H1 (cell line): ENCODE results near the gene SMIM23. TPM values are rescaled to one million over a fixed set of nuclear protein-coding genes. Genes with fewer than 3 reads are reported as not detected.

ENCODE experiments used
- CTCF ChIA-PET: fragments of 300-600 bp; sonication (Branson Sonifier 250); formaldehyde crosslinking; loops from one replicate; lab custom pipeline; 2021; ENCODE audit not compliant: partially characterized antibody; lab: Charles Lee
- POLR2A ChIA-PET: fragments of 300-600 bp; sonication (Branson Sonifier 250); formaldehyde crosslinking; loops from one replicate; lab custom pipeline; 2021; ENCODE audit warnings: inconsistent platforms; ENCODE audit not compliant: partially characterized antibody; lab: Charles Lee
- DNase-seq, 2 experiments: peaks; one replicate each; pipeline versions ENCODE4 v3.0.0 to v3.0.0-alpha.2; 2010 to 2022; ENCODE audit warnings: low spot score in 2 of 2, low read depth in 1 of 2, mixed read lengths in 1 of 2
- FAIRE-seq: peaks from 2 replicates; lab custom pipeline; 2011; peaks lifted over from hg19 to GRCh38; lab: Jason Lieb, UNC
- H2AFZ ChIP-seq: 2 replicates; pipeline ENCODE4 v1.8.1; 2012; ENCODE audit warnings: low read length, inconsistent platforms
- H2AK5ac ChIP-seq: 2 replicates; pipeline ENCODE4 v1.6.1; 2013; ENCODE audit warnings: low read depth, low read length
- H2BK120ac ChIP-seq: replicated peaks from 2 replicates; pipeline ENCODE3; 2013; ENCODE audit warnings: low read depth, low read length, inconsistent platforms
- H2BK12ac ChIP-seq: 2 replicates; pipeline ENCODE4 v1.6.1; 2013; ENCODE audit warnings: low read depth, low read length
- H2BK15ac ChIP-seq: 2 replicates; pipeline ENCODE4 v1.6.1; 2013; ENCODE audit warnings: low read length
- H2BK20ac ChIP-seq: 2 replicates; pipeline ENCODE4 v1.6.1; 2013; ENCODE audit warnings: low read length
- H2BK5ac ChIP-seq: 2 replicates; pipeline ENCODE4 v1.6.1; 2013; ENCODE audit warnings: low read depth, low read length
- H3K14ac ChIP-seq: 2 replicates; pipeline ENCODE4 v1.6.1; 2013; ENCODE audit warnings: inconsistent platforms; ENCODE audit not compliant: insufficient read length
- H3K18ac ChIP-seq: 2 replicates; pipeline ENCODE4 v1.6.1; 2013; ENCODE audit warnings: low read length; ENCODE audit errors: extremely low read depth
- H3K23ac ChIP-seq: 2 replicates; pipeline ENCODE4 v1.6.1; 2013; ENCODE audit warnings: inconsistent platforms; ENCODE audit not compliant: insufficient read length
- H3K23me2 ChIP-seq: 2 replicates; pipeline ENCODE4 v1.6.1; 2013; ENCODE audit warnings: low read depth, low read length
- H3K27ac ChIP-seq: 2 replicates; pipeline ENCODE4 v1.6.1; 2011; ENCODE audit warnings: low read depth, low read length, inconsistent platforms
- H3K27me3 ChIP-seq, 4 experiments: replicated peaks in 1 of 4; 1 replicate in 1 of 4; 2 replicates in 3 of 4; pipeline versions ENCODE4 v1.6.1 to v1.8.1; 2011 to 2013; ENCODE audit warnings: low read length in 3 of 4, mild to moderate bottlenecking in 3 of 4, inconsistent platforms in 2 of 4, mixed read lengths in 2 of 4, moderate library complexity in 1 of 4; ENCODE audit not compliant: control insufficient read depth in 3 of 4, insufficient read depth in 3 of 4; ENCODE audit errors: extremely low read depth in 1 of 4
- H3K36me3 ChIP-seq, 4 experiments: 2 replicates each; pipeline versions ENCODE4 v1.6.1 to v1.8.1; 2011 to 2013; ENCODE audit warnings: mild to moderate bottlenecking in 4 of 4, low read length in 3 of 4, moderate library complexity in 2 of 4, control low read depth in 1 of 4, inconsistent platforms in 1 of 4; ENCODE audit not compliant: insufficient read depth in 4 of 4, control insufficient read depth in 2 of 4
- H3K4ac ChIP-seq: replicated peaks from 2 replicates; pipeline ENCODE3; 2013; ENCODE audit warnings: low read length, low read depth, mixed read lengths, inconsistent platforms; ENCODE audit not compliant: insufficient read length
- H3K4me1 ChIP-seq, 4 experiments: replicated peaks in 1 of 4; 1 replicate in 1 of 4; 2 replicates in 3 of 4; pipeline versions ENCODE4 v1.6.1 to v1.8.1; 2011 to 2013; ENCODE audit warnings: low read length in 3 of 4, inconsistent platforms in 2 of 4, mixed read lengths in 1 of 4; ENCODE audit not compliant: insufficient read depth in 4 of 4, control insufficient read depth in 3 of 4
- H3K4me2 ChIP-seq, 2 experiments: 2 replicates each; pipeline versions ENCODE4 v1.6.1 to v1.8.1; 2011 to 2013; ENCODE audit warnings: low read depth in 2 of 2, low read length in 2 of 2, control low read depth in 1 of 2, inconsistent platforms in 1 of 2, mild to moderate bottlenecking in 1 of 2; ENCODE audit not compliant: insufficient read depth in 1 of 2
- H3K4me3 ChIP-seq, 4 experiments: fragments of 200-600, 300-600 bp in 1 of 4; sonication (generic), shearing (Covaris generic), sonication (Bioruptor Twin) in 1 of 4; 2 replicates each; pipeline versions ENCODE4 v1.5.1 to v1.8.1; 2011 to 2016; ENCODE audit warnings: low read length in 4 of 4, low read depth in 3 of 4, control low read depth in 2 of 4, inconsistent platforms in 2 of 4, mild to moderate bottlenecking in 2 of 4, mixed read lengths in 1 of 4, moderate library complexity in 1 of 4; ENCODE audit not compliant: insufficient read depth in 2 of 4; ENCODE audit errors: extremely low read depth in 1 of 4
- H3K56ac ChIP-seq: replicated peaks from 2 replicates; pipeline ENCODE3; 2013; ENCODE audit warnings: low read depth, mild to moderate bottlenecking, mixed read lengths, low read length, inconsistent platforms; ENCODE audit not compliant: insufficient read length
- H3K79me1 ChIP-seq: 2 replicates; pipeline ENCODE4 v1.6.1; 2013; ENCODE audit warnings: low read depth, low read length, control low read depth
- H3K79me2 ChIP-seq, 2 experiments: 2 replicates each; pipeline versions ENCODE4 v1.6.1 to v1.8.1; 2012 to 2013; ENCODE audit warnings: low read length in 2 of 2, mild to moderate bottlenecking in 2 of 2, inconsistent platforms in 1 of 2; ENCODE audit not compliant: insufficient read depth in 2 of 2, control insufficient read depth in 1 of 2
- H3K9ac ChIP-seq, 4 experiments: replicated peaks in 1 of 4; 1 replicate in 1 of 4; 2 replicates in 3 of 4; pipeline versions ENCODE4 v1.6.1 to v1.8.1; 2011 to 2013; ENCODE audit warnings: low read depth in 3 of 4, low read length in 3 of 4, control low read depth in 2 of 4, mild to moderate bottlenecking in 2 of 4, moderate library complexity in 2 of 4, inconsistent platforms in 1 of 4; ENCODE audit errors: extremely low read depth in 1 of 4
- H3K9me3 ChIP-seq, 2 experiments: 2 replicates each; pipeline versions ENCODE4 v1.6.1 to v1.8.1; 2012 to 2013; ENCODE audit warnings: mild to moderate bottlenecking in 2 of 2, moderate library complexity in 2 of 2, control low read depth in 1 of 2, inconsistent platforms in 1 of 2, low read depth in 1 of 2, low read length in 1 of 2, mixed read lengths in 1 of 2; ENCODE audit not compliant: insufficient read depth in 2 of 2
- H4K20me1 ChIP-seq, 2 experiments: replicated peaks in 1 of 2; 2 replicates each; pipeline versions ENCODE3 to v1.8.1; 2011 to 2013; ENCODE audit warnings: inconsistent platforms in 2 of 2, low read length in 2 of 2, mild to moderate bottlenecking in 1 of 2; ENCODE audit not compliant: insufficient read depth in 2 of 2, control insufficient read depth in 1 of 2
- H4K5ac ChIP-seq: 2 replicates; pipeline ENCODE4 v1.6.1; 2013; ENCODE audit warnings: low read length, low read depth, mixed read lengths, inconsistent platforms; ENCODE audit not compliant: insufficient read length
- H4K8ac ChIP-seq: 2 replicates; pipeline ENCODE4 v1.8.0; 2013; ENCODE audit warnings: mild to moderate bottlenecking, moderate library complexity, low read length, inconsistent platforms; ENCODE audit not compliant: insufficient read depth; ENCODE audit errors: extremely low read depth
- H4K91ac ChIP-seq: replicated peaks from 2 replicates; pipeline ENCODE3; 2013; ENCODE audit warnings: low read length, mixed read lengths, inconsistent platforms; ENCODE audit not compliant: insufficient read length
- CBX5 ChIP-seq: fragments of 300-800, 300-1000 bp; sonication (generic); IDR thresholded peaks from 2 replicates; pipeline ENCODE4 v1.7.1; 2016; ENCODE audit warnings: antibody characterized with exemption, low read length, low read depth
- CEBPB ChIP-seq: IDR thresholded peaks from 2 replicates; pipeline ENCODE4 v1.6.1; 2012; ENCODE audit warnings: low read depth, low read length
- CREB1 ChIP-seq: IDR thresholded peaks from 2 replicates; pipeline ENCODE4 v1.6.1; 2012; ENCODE audit warnings: inconsistent platforms
- GTF2F1 ChIP-seq: IDR thresholded peaks from 2 replicates; pipeline ENCODE4 v1.6.1; 2012; ENCODE audit warnings: low read depth, low read length, improper control_type of control experiment, borderline replicate concordance
- JUN ChIP-seq: IDR thresholded peaks from 2 replicates; pipeline ENCODE4 v1.6.1; 2011; ENCODE audit warnings: low read depth, mild to moderate bottlenecking, improper control_type of control experiment, low read length
- KDM4A ChIP-seq: IDR thresholded peaks from one replicate; pipeline ENCODE4 v1.7.1; 2012; ENCODE audit warnings: low read depth, mild to moderate bottlenecking, moderate library complexity, low read length, inconsistent platforms; ENCODE audit not compliant: severe bottlenecking
- POLR2A ChIP-seq, 2 experiments: IDR thresholded peaks; 1 replicate in 1 of 2; 2 replicates in 1 of 2; pipeline ENCODE4 v1.6.1; 2011; ENCODE audit warnings: low read depth in 2 of 2, low read length in 2 of 2, mild to moderate bottlenecking in 2 of 2; ENCODE audit errors: control extremely low read depth in 1 of 2
- POU5F1 ChIP-seq: IDR thresholded peaks from 2 replicates; pipeline ENCODE4 v1.6.1; 2011; ENCODE audit warnings: low read depth, mild to moderate bottlenecking, low read length, moderate library complexity
- RBBP5 ChIP-seq: IDR thresholded peaks from 2 replicates; pipeline ENCODE4 v1.7.1; 2012; ENCODE audit warnings: low read depth, mild to moderate bottlenecking, inconsistent platforms, low read length, moderate library complexity, borderline replicate concordance
- RNF2 ChIP-seq: fragments of 200-900, 300-1000 bp; sonication (generic); IDR thresholded peaks from 2 replicates; pipeline ENCODE4 v1.7.1; 2016; ENCODE audit warnings: borderline replicate concordance, low read depth, mild to moderate bottlenecking, antibody characterized with exemption, low read length; ENCODE audit not compliant: poor library complexity, severe bottlenecking; ENCODE audit errors: missing control alignments
- SP1 ChIP-seq: IDR thresholded peaks from 2 replicates; pipeline ENCODE4 v1.6.1; 2011; ENCODE audit warnings: low read depth, low read length
- TAF7 ChIP-seq: optimal IDR thresholded peaks from 2 replicates; pipeline ENCODE3; 2011; ENCODE audit warnings: low read depth, mild to moderate bottlenecking, inconsistent platforms, low read length, moderate library complexity, borderline replicate concordance
- TEAD4 ChIP-seq: IDR thresholded peaks from 2 replicates; pipeline ENCODE4 v1.6.1; 2012; ENCODE audit warnings: low read depth, low read length, inconsistent platforms, mixed read lengths
- USF2 ChIP-seq: IDR thresholded peaks from 2 replicates; pipeline ENCODE4 v1.6.1; 2011; ENCODE audit warnings: low read length, improper control_type of control experiment
- WGBS, 2 experiments: shearing (Covaris generic) in 1 of 2; methylation state at CpG; one replicate each; pipeline versions ENCODE4 v1.1.6 to v1.1.7; 2013 to 2015; ENCODE audit warnings: low lambda C conversion rate in 2 of 2, mixed read lengths in 2 of 2, inconsistent platforms in 1 of 2, low coverage in 1 of 2, missing lambda C conversion rate in 1 of 2; ENCODE audit not compliant: insufficient replicate concordance in 2 of 2, insufficient coverage in 1 of 2, insufficient read length in 1 of 2; ENCODE audit errors: extremely low coverage in 1 of 2, missing lambda C conversion rate in 1 of 2; 5-methylcytosine and 5-hydroxymethylcytosine counted together
- polyA plus RNA-seq, 7 experiments: library from polyadenylated mRNA; depleted of rRNA in 3 of 7; stranded (reverse) in 5 of 7; unstranded in 2 of 7; fragments of >200 nt in 5 of 7; fragments of 200-250 nt in 2 of 7; gene quantifications; 1 replicate in 5 of 7; 2 replicates in 1 of 7; 4 replicates in 1 of 7; pipeline versions ENCODE4 v1.2.1 to v1.2.3, GENCODE V29; 2011 to 2013; ENCODE audit warnings: missing spikeins in 2 of 7, mixed read lengths in 2 of 7
- total RNA-seq: library from RNA; stranded (reverse); fragmentation: NEBNext Ultra II Directional; extraction: Animal tissue kit (Norgen Biotek cat#: 25700); gene quantifications from 2 replicates; pipeline ENCODE4 v1.2.1, GENCODE V29; 2021

The SMIM23 gene
- total and polyA plus RNA-seq, 2 of the 8 experiments (the other 6 are each of a cell fraction or from before 2014, with no cell fraction given) = not detected

GRCh38 chr5:171773106-171773505 lies 12.5 kb upstream of the SMIM23 start:
- H3K4me3 ChIP-seq = no peak overlapping the region
- H3K79me1 ChIP-seq = no peaks in the 10 kb centered on the region
- no peak overlapping the region for H3K27ac ChIP-seq
- no peak overlapping the region for H2AFZ ChIP-seq
- CTCF ChIA-PET = interaction anchor here (0.7 to 1.5 kb wide), 3 partner anchors 10 to 88 kb away, joined by 3 to 4 read pairs (median 3); no protein-coding TSS in a partner anchor
- H3K36me3 ChIP-seq = no peaks in the 10 kb centered on the region
- POLR2A ChIA-PET = no interaction called here
- H4K5ac ChIP-seq = no peak overlapping the region
- no peaks in the 10 kb centered on the region for H3K9me3 ChIP-seq
- no peak overlapping the region for H2BK120ac ChIP-seq
- no peaks in the 10 kb centered on the region for H4K20me1 ChIP-seq
- H4K91ac ChIP-seq = no peak overlapping the region
- H3K18ac ChIP-seq = no peak overlapping the region
- H3K4me2 ChIP-seq = no peak overlapping the region
- H2BK15ac ChIP-seq = no peak overlapping the region
- no peak for FAIRE-seq
- H3K23me2 ChIP-seq = no peaks in the 10 kb centered on the region; the same call in 1 of the 2 replicates
- H3K27me3 ChIP-seq = no peaks in the 10 kb centered on the region; a peak in 1 of 7 replicates
- peaks cover 0 to 4% (median 0%) of the 10 kb centered on the region in 4 experiments; a peak in 3 of 7 replicates for H3K4me1 ChIP-seq
- WGBS, 2 experiments = 88% methylated on average over 8 of the region's 8 CpGs; no CpG with 5 or more reads in 1 of the 2 experiments
- no peak overlapping the region for H2BK5ac ChIP-seq
- H4K8ac ChIP-seq = no peak overlapping the region; the same call in 1 of the 2 replicates
- DNase-seq = peak in 1 of 2 experiments; percentile 26
- H3K23ac ChIP-seq = no peak overlapping the region
- H3K56ac ChIP-seq = no peak overlapping the region
- no peak overlapping the region for H3K4ac ChIP-seq
- no peak overlapping the region for H2AK5ac ChIP-seq
- no peak overlapping the region for H2BK12ac ChIP-seq
- H3K9ac ChIP-seq = no peak overlapping the region
- H3K79me2 ChIP-seq = no peaks in the 10 kb centered on the region
- H3K14ac ChIP-seq = no peak overlapping the region
- H2BK20ac ChIP-seq = no peak overlapping the region
- TF ChIP-seq CBX5 = no peak
- no peak for TF ChIP-seq JUN
- TF ChIP-seq TAF7 = no peak
- TF ChIP-seq TEAD4 = no peak
- no peak for TF ChIP-seq SP1
- no peak for TF ChIP-seq CREB1
- TF ChIP-seq POU5F1 = no peak
- no peak for TF ChIP-seq CEBPB
- no peak for TF ChIP-seq RNF2
- no peak for TF ChIP-seq POLR2A (IDR thresholded peaks at IDR 0.05; ENCODE audit: control extremely low read depth in 1 of 2, low read depth in 2 of 2, low read length in 2 of 2)
- no peak for TF ChIP-seq RBBP5
- no peak for TF ChIP-seq GTF2F1
- TF ChIP-seq KDM4A = no peak
- TF ChIP-seq USF2 = no peak
